HepG2 (cell line): ENCODE measurements around the gene TFDP1. TPM values are rescaled to one million over a fixed set of nuclear protein-coding genes. Genes with fewer than 3 reads are reported as not detected.

Source experiments
- ATAC-seq: fragments of 200-7000 bp; cut with Tn5 transposase; 3 replicates; pipeline ENCODE4 v1.9.1; 2020; ENCODE audit warnings: mild to moderate bottlenecking, moderate library complexity
- BruUV-seq: library from RNA; stranded (reverse); fragments of 400-500 nt; replicated peaks from 2 replicates; lab custom pipeline; 2021; lab: Mats Ljungman, UMichigan
- CTCF ChIA-PET: fragments of 300-600 bp; formaldehyde crosslinking; extraction: SDS; loops from one replicate; lab custom pipeline; 2021; ENCODE audit warnings: low total read pairs, inconsistent platforms, low intra/inter-chr PET ratio; lab: Yijun Ruan, JAX
- POLR2A ChIA-PET: fragments of 350-600 bp; sonication (Branson Sonifier 250); formaldehyde crosslinking; loops from one replicate; lab custom pipeline; 2020; ENCODE audit warnings: antibody characterized with exemption, inconsistent platforms; lab: Yijun Ruan, JAX
- DNase-seq: peaks from one replicate; pipeline ENCODE4 v3.0.0-alpha.2; 2015; ENCODE audit warnings: low spot score
- FAIRE-seq: peaks from 3 replicates; lab custom pipeline; 2011; peaks lifted over from hg19 to GRCh38; lab: Jason Lieb, UNC
- H2AFZ ChIP-seq: one replicate; pipeline ENCODE4 v1.6.1; 2011; ENCODE audit warnings: low read length, inconsistent platforms
- H3K27ac ChIP-seq: fragments of 300-600 bp; 3 replicates; pipeline ENCODE4 v1.8.0; 2011; ENCODE audit warnings: mixed run types, mild to moderate bottlenecking, mixed read lengths, low read length, inconsistent platforms; ENCODE audit not compliant: insufficient read depth; ENCODE audit errors: extremely low read length
- H3K27me3 ChIP-seq, 2 experiments: fragments of 200-600 bp in 1 of 2; 2 replicates in 1 of 2; 3 replicates in 1 of 2; pipeline versions ENCODE4 v1.6.0 to v1.8.0; 2011; ENCODE audit warnings: low read length in 2 of 2, mild to moderate bottlenecking in 2 of 2, moderate library complexity in 2 of 2, inconsistent platforms in 1 of 2; ENCODE audit not compliant: insufficient read depth in 2 of 2, control insufficient read depth in 1 of 2
- H3K36me3 ChIP-seq, 2 experiments: fragments of 200-600 bp in 1 of 2; replicated peaks in 1 of 2; 2 replicates in 1 of 2; 3 replicates in 1 of 2; pipeline versions ENCODE4 v1.5.1 to v1.8.0; 2011; ENCODE audit warnings: low read length in 2 of 2, inconsistent platforms in 1 of 2; ENCODE audit not compliant: insufficient read depth in 2 of 2, control insufficient read depth in 1 of 2
- H3K4me1 ChIP-seq: 2 replicates; pipeline ENCODE4 v1.5.1; 2012; ENCODE audit warnings: low read length, inconsistent platforms; ENCODE audit not compliant: insufficient read depth
- H3K4me2 ChIP-seq: 2 replicates; pipeline ENCODE4 v1.6.0; 2011; ENCODE audit warnings: low read depth, low read length, inconsistent platforms
- H3K4me3 ChIP-seq, 3 experiments: fragments of 200-600 bp in 1 of 3; sonication (generic), shearing (Covaris generic) in 1 of 3; replicated peaks in 1 of 3; 2 replicates each; pipeline ENCODE4 v1.5.1; 2011 to 2016; ENCODE audit warnings: low read length in 3 of 3, inconsistent platforms in 2 of 3, low read depth in 2 of 3, mild to moderate bottlenecking in 2 of 3, control low read depth in 1 of 3, mixed read lengths in 1 of 3; ENCODE audit not compliant: insufficient read depth in 1 of 3
- H3K79me2 ChIP-seq: one replicate; pipeline ENCODE4 v1.6.1; 2011; ENCODE audit warnings: low read length, inconsistent platforms; ENCODE audit not compliant: insufficient read depth
- H3K9ac ChIP-seq: 2 replicates; pipeline ENCODE4 v1.6.0; 2011; ENCODE audit warnings: mild to moderate bottlenecking, low read depth, low read length, inconsistent platforms; ENCODE audit not compliant: insufficient read depth
- H3K9me3 ChIP-seq: 2 replicates; pipeline ENCODE4 v1.5.1; 2012; ENCODE audit warnings: mild to moderate bottlenecking, low read length
- H4K20me1 ChIP-seq: 2 replicates; pipeline ENCODE4 v1.6.0; 2011; ENCODE audit warnings: inconsistent platforms, mild to moderate bottlenecking, low read length, moderate library complexity; ENCODE audit not compliant: insufficient read depth
- DMAP1 ChIP-seq: IDR thresholded peaks from 2 replicates; pipeline ENCODE4 v1.6.1; 2016
- KDM4B ChIP-seq: sonication (generic); formaldehyde crosslinking; IDR thresholded peaks from 2 replicates; pipeline ENCODE4 v1.4.0; 2020; ENCODE audit warnings: missing genetic modification reagents
- KDM5B ChIP-seq: sonication (generic); formaldehyde crosslinking; IDR thresholded peaks from 2 replicates; pipeline ENCODE4 v1.4.0; 2020; ENCODE audit warnings: missing genetic modification reagents, mild to moderate bottlenecking, borderline replicate concordance
- MAFK ChIP-seq, 2 experiments: IDR thresholded peaks in 1 of 2; conservative IDR thresholded peaks in 1 of 2; 2 replicates each; pipeline ENCODE4 v1.6.1; 2011; ENCODE audit warnings: improper control_type of control experiment in 2 of 2, low read length in 2 of 2
- NFYC ChIP-seq: IDR thresholded peaks from 2 replicates; pipeline ENCODE4 v1.6.1; 2016; ENCODE audit warnings: missing genetic modification reagents, missing compliant biosample characterization
- TEAD3 ChIP-seq: optimal IDR thresholded peaks from 2 replicates; pipeline ENCODE3; 2016; ENCODE audit warnings: borderline replicate concordance
- ZNF276 ChIP-seq: sonication (generic); formaldehyde crosslinking; IDR thresholded peaks from 2 replicates; pipeline ENCODE4 v1.4.0; 2020; ENCODE audit warnings: mild to moderate bottlenecking, low read depth, missing genetic modification reagents
- ZNF292 ChIP-seq: sonication (generic); formaldehyde crosslinking; IDR thresholded peaks from 2 replicates; pipeline ENCODE4 v1.8.1; 2022; ENCODE audit warnings: mild to moderate bottlenecking, low read depth, missing genetic modification reagents, borderline replicate concordance
- ZNF790 ChIP-seq: sonication (generic); formaldehyde crosslinking; IDR thresholded peaks from 2 replicates; pipeline ENCODE4 v1.8.0; 2022; ENCODE audit warnings: missing genetic modification reagents, mild to moderate bottlenecking, borderline replicate concordance
- ZSCAN12 ChIP-seq: sonication (generic); formaldehyde crosslinking; IDR thresholded peaks from 2 replicates; pipeline ENCODE4 v1.9.0; 2021; ENCODE audit warnings: mild to moderate bottlenecking, missing genetic modification reagents
- ZSCAN22 ChIP-seq: sonication (generic); formaldehyde crosslinking; IDR thresholded peaks from 2 replicates; pipeline ENCODE4 v1.4.0; 2020; ENCODE audit warnings: mild to moderate bottlenecking, missing genetic modification reagents
- WGBS: methylation state at CpG from one replicate; pipeline ENCODE4 v1.1.6; 2017; ENCODE audit warnings: low lambda C conversion rate; 5-methylcytosine and 5-hydroxymethylcytosine counted together
- in situ Hi-C: cut with HindIII; loops from 2 replicates; pipeline ENCODE4 v1.10.0; 2017; ENCODE audit warnings: low pct_unique_long_range_greater_than_20kb; ENCODE audit not compliant: extremely low pct_ligation_motif_present
- intact Hi-C: fragments of 100-400 bp; cut with micrococcal nuclease; formaldehyde crosslinking; loops from one replicate; pipeline ENCODE4 v1.10.0; 2022; ENCODE audit not compliant: unreplicated experiment
- polyA plus RNA-seq, 8 experiments: library from polyadenylated mRNA; depleted of rRNA in 3 of 8; stranded (reverse) in 7 of 8; unstranded in 1 of 8; fragments of >200 nt; fragmentation: Illumina TruSeq in 4 of 8; extraction: Trizol in 4 of 8; gene quantifications; 2 replicates each; pipeline versions ENCODE4 v1.2.1 to v1.2.3, GENCODE V29; 2011 to 2016; ENCODE audit warnings: low read depth in 4 of 8, missing spikeins in 1 of 8, mixed read lengths in 1 of 8; ENCODE audit not compliant: insufficient read depth in 1 of 8
- total RNA-seq, 5 experiments: library from RNA; depleted of rRNA; stranded (reverse); fragments of >200 nt; fragmentation: Illumina TruSeq; extraction: Trizol; gene quantifications; 2 replicates each; pipeline ENCODE4 v1.2.3, GENCODE V29; 2016; ENCODE audit warnings: low read depth in 1 of 5
- TF ChIP-seq, protein P1 (sequence below): sonication (generic); formaldehyde crosslinking; IDR thresholded peaks from one replicate; pipeline ENCODE4 v1.5.1; 2020; ENCODE audit warnings: mild to moderate bottlenecking, missing genetic modification reagents; ENCODE audit errors: not compliant biosample characterization

The TFDP1 gene
- total and polyA plus RNA-seq, 2 of the 13 experiments (the other 11 are each of a cell fraction or from before 2014, with no cell fraction given), result 38.0 to 84.2 TPM

DNA sequence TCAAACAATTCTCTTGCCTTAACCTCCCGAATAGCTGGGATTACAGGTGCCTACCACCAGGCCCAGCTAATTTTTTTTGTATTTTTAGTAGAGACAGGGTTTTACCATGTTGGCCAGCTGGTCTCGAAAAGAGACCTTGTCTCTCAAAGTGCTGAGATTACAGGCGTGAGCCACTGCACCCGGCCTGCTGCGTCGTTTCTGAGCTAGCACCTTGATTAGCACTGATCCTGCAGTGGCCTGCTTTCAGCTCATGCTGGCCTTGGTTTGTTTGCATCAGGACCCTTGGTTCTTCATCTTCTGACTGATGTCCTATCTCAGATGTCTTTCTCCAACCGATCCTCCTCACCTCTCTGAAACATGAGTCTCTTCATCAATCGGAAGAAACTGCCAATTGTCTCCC lies 4.9 kb upstream of the TFDP1 start:
- peaks cover 5% of the 10 kb centered on the region for H3K9me3 ChIP-seq
- DNase-seq (no peak), FAIRE-seq (no peak), ATAC-seq (no peak)
- WGBS, result 81% methylated on average over 6 of the region's 8 CpGs
- intact Hi-C loops, result no loop called here
- ChIA-PET CTCF (no interaction called here), POLR2A (no interaction called here)
- H3K27me3 ChIP-seq, result no peaks in the 10 kb centered on the region
- H3K79me2 ChIP-seq, result no peaks in the 10 kb centered on the region
- H3K4me1 ChIP-seq, result peaks cover 23% of the 10 kb centered on the region
- H3K27ac ChIP-seq, result no peak overlapping the region
- H4K20me1 ChIP-seq, result no peaks in the 10 kb centered on the region
- H3K9ac ChIP-seq, result no peak overlapping the region
- no peak for TF ChIP-seq DMAP1 (CRISPR knock-in tag)
- no peak for TF ChIP-seq ZSCAN22 (CRISPR knock-in tag)
- TF ChIP-seq ZNF292 (CRISPR knock-in tag), result no peak
- no peak for TF ChIP-seq TEAD3 (CRISPR knock-in tag)
- TF ChIP-seq NFYC (CRISPR knock-in tag), result no peak
- TF ChIP-seq KDM5B (CRISPR knock-in tag), result no peak
- TF ChIP-seq ZNF276 (CRISPR knock-in tag), result no peak
- TF ChIP-seq MAFK (conservative IDR thresholded peaks at IDR 0.05 in 1 of 2, IDR thresholded peaks at IDR 0.05 in 1 of 2; ENCODE audit: low read length in 2 of 2), result no peak
- no peak for TF ChIP-seq ZSCAN12 (CRISPR knock-in tag)
- no peak for TF ChIP-seq KDM4B (CRISPR knock-in tag)
- TF ChIP-seq ZNF790, result no peak
- TF ChIP-seq, protein P1, sequence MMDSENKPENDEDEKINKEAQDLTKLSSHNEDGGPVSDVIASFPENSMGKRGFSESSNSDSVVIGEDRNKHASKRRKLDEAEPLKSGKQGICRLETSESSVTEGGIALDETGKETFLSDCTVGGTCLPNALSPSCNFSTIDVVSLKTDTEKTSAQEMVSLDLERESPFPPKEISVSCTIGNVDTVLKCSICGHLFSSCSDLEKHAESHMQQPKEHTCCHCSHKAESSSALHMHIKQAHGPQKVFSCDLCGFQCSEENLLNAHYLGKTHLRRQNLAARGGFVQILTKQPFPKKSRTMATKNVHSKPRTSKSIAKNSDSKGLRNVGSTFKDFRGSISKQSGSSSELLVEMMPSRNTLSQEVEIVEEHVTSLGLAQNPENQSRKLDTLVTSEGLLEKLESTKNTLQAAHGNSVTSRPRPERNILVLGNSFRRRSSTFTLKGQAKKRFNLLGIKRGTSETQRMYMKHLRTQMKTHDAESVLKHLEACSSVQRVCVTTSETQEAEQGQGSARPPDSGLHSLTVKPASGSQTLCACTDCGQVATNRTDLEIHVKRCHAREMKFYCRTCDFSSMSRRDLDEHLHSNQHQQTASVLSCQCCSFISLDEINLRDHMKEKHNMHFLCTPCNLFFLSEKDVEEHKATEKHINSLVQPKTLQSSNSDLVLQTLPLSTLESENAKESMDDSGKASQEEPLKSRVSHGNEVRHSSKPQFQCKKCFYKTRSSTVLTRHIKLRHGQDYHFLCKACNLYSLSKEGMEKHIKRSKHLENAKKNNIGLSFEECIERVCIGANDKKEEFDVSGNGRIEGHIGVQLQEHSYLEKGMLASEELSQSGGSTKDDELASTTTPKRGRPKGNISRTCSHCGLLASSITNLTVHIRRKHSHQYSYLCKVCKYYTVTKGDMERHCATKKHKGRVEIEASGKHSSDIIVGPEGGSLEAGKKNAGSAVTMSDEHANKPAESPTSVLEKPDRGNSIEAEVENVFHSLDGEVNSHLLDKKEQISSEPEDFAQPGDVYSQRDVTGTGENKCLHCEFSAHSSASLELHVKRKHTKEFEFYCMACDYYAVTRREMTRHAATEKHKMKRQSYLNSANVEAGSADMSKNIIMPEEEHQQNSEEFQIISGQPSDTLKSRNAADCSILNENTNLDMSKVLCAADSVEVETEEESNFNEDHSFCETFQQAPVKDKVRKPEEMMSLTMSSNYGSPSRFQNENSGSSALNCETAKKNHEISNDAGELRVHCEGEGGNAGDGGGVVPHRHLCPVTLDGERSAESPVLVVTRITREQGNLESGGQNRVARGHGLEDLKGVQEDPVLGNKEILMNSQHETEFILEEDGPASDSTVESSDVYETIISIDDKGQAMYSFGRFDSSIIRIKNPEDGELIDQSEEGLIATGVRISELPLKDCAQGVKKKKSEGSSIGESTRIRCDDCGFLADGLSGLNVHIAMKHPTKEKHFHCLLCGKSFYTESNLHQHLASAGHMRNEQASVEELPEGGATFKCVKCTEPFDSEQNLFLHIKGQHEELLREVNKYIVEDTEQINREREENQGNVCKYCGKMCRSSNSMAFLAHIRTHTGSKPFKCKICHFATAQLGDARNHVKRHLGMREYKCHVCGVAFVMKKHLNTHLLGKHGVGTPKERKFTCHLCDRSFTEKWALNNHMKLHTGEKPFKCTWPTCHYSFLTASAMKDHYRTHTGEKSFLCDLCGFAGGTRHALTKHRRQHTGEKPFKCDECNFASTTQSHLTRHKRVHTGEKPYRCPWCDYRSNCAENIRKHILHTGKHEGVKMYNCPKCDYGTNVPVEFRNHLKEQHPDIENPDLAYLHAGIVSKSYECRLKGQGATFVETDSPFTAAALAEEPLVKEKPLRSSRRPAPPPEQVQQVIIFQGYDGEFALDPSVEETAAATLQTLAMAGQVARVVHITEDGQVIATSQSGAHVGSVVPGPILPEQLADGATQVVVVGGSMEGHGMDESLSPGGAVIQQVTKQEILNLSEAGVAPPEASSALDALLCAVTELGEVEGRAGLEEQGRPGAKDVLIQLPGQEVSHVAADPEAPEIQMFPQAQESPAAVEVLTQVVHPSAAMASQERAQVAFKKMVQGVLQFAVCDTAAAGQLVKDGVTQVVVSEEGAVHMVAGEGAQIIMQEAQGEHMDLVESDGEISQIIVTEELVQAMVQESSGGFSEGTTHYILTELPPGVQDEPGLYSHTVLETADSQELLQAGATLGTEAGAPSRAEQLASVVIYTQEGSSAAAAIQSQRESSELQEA, result no peak
- BruUV-seq, result no TSS peak
- no peaks in the 10 kb centered on the region for H3K36me3 ChIP-seq
- no peak overlapping the region for H3K4me2 ChIP-seq
- in situ Hi-C loops, result no loop called here
- no peak overlapping the region for H2AFZ ChIP-seq
- no peak overlapping the region for H3K4me3 ChIP-seq
